HepG2 (cell line): Measurements from ENCODE around the gene NEIL1. TPM values are rescaled to one million over a fixed set of nuclear protein-coding genes. Genes with fewer than 3 reads are reported as not detected.

Source experiments
- BRD4 ChIP-seq: sonication (generic); formaldehyde crosslinking; IDR thresholded peaks from 2 replicates; pipeline ENCODE4 v1.4.0; 2020; ENCODE audit warnings: missing genetic modification reagents
- CAMTA2 ChIP-seq: sonication (generic); formaldehyde crosslinking; IDR thresholded peaks from 2 replicates; pipeline ENCODE4 v1.4.0; 2020; ENCODE audit warnings: mild to moderate bottlenecking, missing genetic modification reagents, borderline replicate concordance
- EHMT2 ChIP-seq: fragments of 200-600 bp; sonication (generic); IDR thresholded peaks from 2 replicates; pipeline ENCODE4 v1.7.0; 2017; ENCODE audit warnings: antibody characterized with exemption, low read depth, low read length, borderline replicate concordance
- FOXC1 ChIP-seq: sonication (generic); formaldehyde crosslinking; IDR thresholded peaks from 2 replicates; pipeline ENCODE4 v1.8.0; 2022; ENCODE audit warnings: mild to moderate bottlenecking, missing genetic modification reagents, borderline replicate concordance
- HDAC1 ChIP-seq: sonication (generic); formaldehyde crosslinking; IDR thresholded peaks from 2 replicates; pipeline ENCODE4 v1.5.1; 2020; ENCODE audit warnings: mild to moderate bottlenecking, missing genetic modification reagents
- KLF9 ChIP-seq: IDR thresholded peaks from 2 replicates; pipeline ENCODE4 v1.6.1; 2016; ENCODE audit warnings: low read depth
- NFIB ChIP-seq: sonication (generic); formaldehyde crosslinking; IDR thresholded peaks from 2 replicates; pipeline ENCODE4 v1.9.0; 2021; ENCODE audit warnings: missing genetic modification reagents, mild to moderate bottlenecking, borderline replicate concordance
- POGZ ChIP-seq: sonication (generic); formaldehyde crosslinking; IDR thresholded peaks from 2 replicates; pipeline ENCODE4 v1.4.0; 2020; ENCODE audit warnings: mild to moderate bottlenecking, missing genetic modification reagents
- SAFB2 ChIP-seq: sonication (generic); formaldehyde crosslinking; IDR thresholded peaks from 2 replicates; pipeline ENCODE4 v1.5.1; 2020; ENCODE audit warnings: missing genetic modification reagents, low read depth, mild to moderate bottlenecking, borderline replicate concordance
- SMC3 ChIP-seq: IDR thresholded peaks from 2 replicates; pipeline ENCODE4 v1.6.1; 2011; ENCODE audit warnings: low read length, improper control_type of control experiment
- SPEN ChIP-seq: sonication (generic); formaldehyde crosslinking; IDR thresholded peaks from 2 replicates; pipeline ENCODE4 v1.5.1; 2020; ENCODE audit warnings: low read depth, mild to moderate bottlenecking, missing genetic modification reagents
- TARDBP ChIP-seq: sonication (generic); formaldehyde crosslinking; IDR thresholded peaks from 2 replicates; pipeline ENCODE4 v1.8.0; 2022; ENCODE audit warnings: mild to moderate bottlenecking, missing genetic modification reagents
- ZFP1 ChIP-seq: IDR thresholded peaks from 2 replicates; pipeline ENCODE4 v1.6.1; 2016
- ZFX ChIP-seq: sonication (generic); formaldehyde crosslinking; IDR thresholded peaks from 2 replicates; pipeline ENCODE4 v1.4.0; 2020; ENCODE audit warnings: mild to moderate bottlenecking, low read depth, missing genetic modification reagents, moderate library complexity
- ZNF263 ChIP-seq: sonication (generic); formaldehyde crosslinking; IDR thresholded peaks from 2 replicates; pipeline ENCODE4 v1.4.0; 2020; ENCODE audit warnings: missing genetic modification reagents
- ZNF558 ChIP-seq: sonication (generic); formaldehyde crosslinking; IDR thresholded peaks from 2 replicates; pipeline ENCODE4 v1.9.0; 2022; ENCODE audit warnings: mild to moderate bottlenecking, missing genetic modification reagents, borderline replicate concordance
- ZNF605 ChIP-seq: sonication (generic); formaldehyde crosslinking; IDR thresholded peaks from 2 replicates; pipeline ENCODE4 v1.8.0; 2022; ENCODE audit warnings: mild to moderate bottlenecking, missing genetic modification reagents
- ZNF883 ChIP-seq: sonication (generic); formaldehyde crosslinking; IDR thresholded peaks from 2 replicates; pipeline ENCODE4 v1.5.1; 2020; ENCODE audit warnings: mild to moderate bottlenecking, missing genetic modification reagents; ENCODE audit errors: not compliant biosample characterization
- polyA plus RNA-seq, 8 experiments: library from polyadenylated mRNA; depleted of rRNA in 3 of 8; stranded (reverse) in 7 of 8; unstranded in 1 of 8; fragments of >200 nt; fragmentation: Illumina TruSeq in 4 of 8; extraction: Trizol in 4 of 8; gene quantifications; 2 replicates each; pipeline versions ENCODE4 v1.2.1 to v1.2.3, GENCODE V29; 2011 to 2016; ENCODE audit warnings: low read depth in 4 of 8, missing spikeins in 1 of 8, mixed read lengths in 1 of 8; ENCODE audit not compliant: insufficient read depth in 1 of 8
- total RNA-seq, 5 experiments: library from RNA; depleted of rRNA; stranded (reverse); fragments of >200 nt; fragmentation: Illumina TruSeq; extraction: Trizol; gene quantifications; 2 replicates each; pipeline ENCODE4 v1.2.3, GENCODE V29; 2016; ENCODE audit warnings: low read depth in 1 of 5
- TF ChIP-seq, protein P1 (sequence below): IDR thresholded peaks from 2 replicates; pipeline ENCODE4 v1.6.1; 2016; ENCODE audit warnings: low read depth
- TF ChIP-seq, protein P2 (sequence below): sonication (generic); formaldehyde crosslinking; IDR thresholded peaks from 2 replicates; pipeline ENCODE4 v1.8.1; 2022; ENCODE audit warnings: low read depth, mild to moderate bottlenecking, missing genetic modification reagents
- TF ChIP-seq, protein P3 (sequence below): sonication (generic); formaldehyde crosslinking; IDR thresholded peaks from 2 replicates; pipeline ENCODE4 v1.4.0; 2020; ENCODE audit warnings: missing genetic modification reagents, borderline replicate concordance
- TF ChIP-seq, protein P4 (sequence below): IDR thresholded peaks from 2 replicates; pipeline ENCODE4 v1.6.1; 2016; ENCODE audit warnings: low read depth, borderline replicate concordance

The NEIL1 gene
- total and polyA plus RNA-seq, 2 of the 13 experiments (the other 11 are each of a cell fraction or from before 2014, with no cell fraction given) = 10.4 to 15.5 TPM

DNA sequence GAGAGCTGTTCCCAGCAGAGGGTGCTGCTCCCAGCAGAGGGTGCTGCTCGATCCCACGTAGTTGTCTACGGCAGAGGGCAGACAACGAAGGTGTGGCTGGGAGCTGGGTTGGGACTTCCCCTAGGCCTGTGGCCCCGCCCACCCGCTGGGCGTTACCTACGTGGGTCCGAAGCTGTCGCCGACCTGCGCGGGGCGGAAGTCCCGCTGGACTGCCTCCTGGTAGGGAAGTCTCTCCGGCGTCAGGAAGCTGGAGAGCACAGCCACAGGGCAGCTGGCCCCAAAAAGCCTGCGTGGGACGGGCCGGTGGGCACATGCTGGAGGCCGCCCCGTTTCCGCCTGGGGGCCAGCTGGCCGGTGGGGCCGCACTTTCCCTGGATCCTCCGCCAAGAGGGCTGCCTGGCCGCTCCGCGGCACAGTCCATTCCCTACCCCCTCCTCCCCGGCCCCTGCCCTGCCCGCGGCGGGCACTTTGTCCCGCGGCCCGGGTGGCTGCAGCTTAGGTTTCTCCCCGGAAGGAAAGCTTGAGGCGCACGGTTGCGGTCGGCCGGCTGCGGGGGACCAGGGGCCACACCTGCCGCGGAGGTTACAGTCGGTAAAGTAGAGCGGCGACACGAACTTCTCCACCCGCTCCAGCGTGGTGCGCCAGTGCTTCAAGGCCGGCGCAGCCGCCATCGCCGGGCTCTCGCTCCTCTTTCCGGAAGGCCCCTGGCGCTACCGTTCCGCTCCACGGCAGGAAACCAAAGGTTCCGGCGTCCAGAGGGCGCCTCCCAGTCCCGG, 21.3 kb downstream of the NEIL1 start, which contains the start of gene MAN2C1 (continued):
- TF ChIP-seq ZNF558 (CRISPR knock-in tag) = 0 out of 2 replicates have a peak, but pooled peaks have one; percentile 43
- peak; percentile 47 for TF ChIP-seq ZNF883 (CRISPR knock-in tag)
- peak; percentile 43; the same call in 1 of the 2 replicates for TF ChIP-seq CAMTA2 (CRISPR knock-in tag)
- TF ChIP-seq, protein P1, sequence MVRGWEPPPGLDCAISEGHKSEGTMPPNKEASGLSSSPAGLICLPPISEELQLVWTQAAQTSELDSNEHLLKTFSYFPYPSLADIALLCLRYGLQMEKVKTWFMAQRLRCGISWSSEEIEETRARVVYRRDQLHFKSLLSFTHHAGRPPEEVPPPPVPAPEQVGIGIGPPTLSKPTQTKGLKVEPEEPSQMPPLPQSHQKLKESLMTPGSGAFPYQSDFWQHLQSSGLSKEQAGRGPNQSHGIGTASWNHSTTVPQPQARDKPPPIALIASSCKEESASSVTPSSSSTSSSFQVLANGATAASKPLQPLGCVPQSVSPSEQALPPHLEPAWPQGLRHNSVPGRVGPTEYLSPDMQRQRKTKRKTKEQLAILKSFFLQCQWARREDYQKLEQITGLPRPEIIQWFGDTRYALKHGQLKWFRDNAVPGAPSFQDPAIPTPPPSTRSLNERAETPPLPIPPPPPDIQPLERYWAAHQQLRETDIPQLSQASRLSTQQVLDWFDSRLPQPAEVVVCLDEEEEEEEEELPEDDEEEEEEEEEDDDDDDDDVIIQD (CRISPR knock-in tag) = peak; percentile 85
- peak; percentile 52; the same call in 1 of the 2 replicates for TF ChIP-seq ZNF605 (CRISPR knock-in tag)
- TF ChIP-seq BRD4 (CRISPR knock-in tag) = peak; percentile 72; the same call in 1 of the 2 replicates
- TF ChIP-seq, protein P2, sequence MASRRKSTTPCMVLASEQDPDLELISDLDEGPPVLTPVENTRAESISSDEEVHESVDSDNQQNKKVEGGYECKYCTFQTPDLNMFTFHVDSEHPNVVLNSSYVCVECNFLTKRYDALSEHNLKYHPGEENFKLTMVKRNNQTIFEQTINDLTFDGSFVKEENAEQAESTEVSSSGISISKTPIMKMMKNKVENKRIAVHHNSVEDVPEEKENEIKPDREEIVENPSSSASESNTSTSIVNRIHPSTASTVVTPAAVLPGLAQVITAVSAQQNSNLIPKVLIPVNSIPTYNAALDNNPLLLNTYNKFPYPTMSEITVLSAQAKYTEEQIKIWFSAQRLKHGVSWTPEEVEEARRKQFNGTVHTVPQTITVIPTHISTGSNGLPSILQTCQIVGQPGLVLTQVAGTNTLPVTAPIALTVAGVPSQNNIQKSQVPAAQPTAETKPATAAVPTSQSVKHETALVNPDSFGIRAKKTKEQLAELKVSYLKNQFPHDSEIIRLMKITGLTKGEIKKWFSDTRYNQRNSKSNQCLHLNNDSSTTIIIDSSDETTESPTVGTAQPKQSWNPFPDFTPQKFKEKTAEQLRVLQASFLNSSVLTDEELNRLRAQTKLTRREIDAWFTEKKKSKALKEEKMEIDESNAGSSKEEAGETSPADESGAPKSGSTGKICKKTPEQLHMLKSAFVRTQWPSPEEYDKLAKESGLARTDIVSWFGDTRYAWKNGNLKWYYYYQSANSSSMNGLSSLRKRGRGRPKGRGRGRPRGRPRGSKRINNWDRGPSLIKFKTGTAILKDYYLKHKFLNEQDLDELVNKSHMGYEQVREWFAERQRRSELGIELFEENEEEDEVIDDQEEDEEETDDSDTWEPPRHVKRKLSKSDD (CRISPR knock-in tag) = no peak; the same call in none of the 2 replicates
- TF ChIP-seq POGZ = peak; percentile 53; the same call in 1 of the 2 replicates
- TF ChIP-seq ZNF263 (CRISPR knock-in tag) = 0 out of 2 replicates have a peak, but pooled peaks have one; percentile 44
- peak; percentile 97 for TF ChIP-seq FOXC1 (CRISPR knock-in tag)
- peak; percentile 88 for TF ChIP-seq ZFX (CRISPR knock-in tag)
- peak; percentile 86 for TF ChIP-seq TARDBP (CRISPR knock-in tag)
- TF ChIP-seq EHMT2 = no peak
- TF ChIP-seq SAFB2 (CRISPR knock-in tag) = peak; percentile 77
- peak; percentile 75 for TF ChIP-seq ZFP1 (CRISPR knock-in tag)
- TF ChIP-seq HDAC1 (CRISPR knock-in tag) = peak; percentile 73
- TF ChIP-seq, protein P3, sequence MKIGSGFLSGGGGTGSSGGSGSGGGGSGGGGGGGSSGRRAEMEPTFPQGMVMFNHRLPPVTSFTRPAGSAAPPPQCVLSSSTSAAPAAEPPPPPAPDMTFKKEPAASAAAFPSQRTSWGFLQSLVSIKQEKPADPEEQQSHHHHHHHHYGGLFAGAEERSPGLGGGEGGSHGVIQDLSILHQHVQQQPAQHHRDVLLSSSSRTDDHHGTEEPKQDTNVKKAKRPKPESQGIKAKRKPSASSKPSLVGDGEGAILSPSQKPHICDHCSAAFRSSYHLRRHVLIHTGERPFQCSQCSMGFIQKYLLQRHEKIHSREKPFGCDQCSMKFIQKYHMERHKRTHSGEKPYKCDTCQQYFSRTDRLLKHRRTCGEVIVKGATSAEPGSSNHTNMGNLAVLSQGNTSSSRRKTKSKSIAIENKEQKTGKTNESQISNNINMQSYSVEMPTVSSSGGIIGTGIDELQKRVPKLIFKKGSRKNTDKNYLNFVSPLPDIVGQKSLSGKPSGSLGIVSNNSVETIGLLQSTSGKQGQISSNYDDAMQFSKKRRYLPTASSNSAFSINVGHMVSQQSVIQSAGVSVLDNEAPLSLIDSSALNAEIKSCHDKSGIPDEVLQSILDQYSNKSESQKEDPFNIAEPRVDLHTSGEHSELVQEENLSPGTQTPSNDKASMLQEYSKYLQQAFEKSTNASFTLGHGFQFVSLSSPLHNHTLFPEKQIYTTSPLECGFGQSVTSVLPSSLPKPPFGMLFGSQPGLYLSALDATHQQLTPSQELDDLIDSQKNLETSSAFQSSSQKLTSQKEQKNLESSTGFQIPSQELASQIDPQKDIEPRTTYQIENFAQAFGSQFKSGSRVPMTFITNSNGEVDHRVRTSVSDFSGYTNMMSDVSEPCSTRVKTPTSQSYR (CRISPR knock-in tag) = peak; percentile 42; the same call in 1 of the 2 replicates
- no peak; the same call in 1 of the 2 replicates for TF ChIP-seq KLF9 (CRISPR knock-in tag)
- no peak for TF ChIP-seq NFIB (CRISPR knock-in tag)
- TF ChIP-seq SPEN = peak; percentile 87
- TF ChIP-seq, protein P4, sequence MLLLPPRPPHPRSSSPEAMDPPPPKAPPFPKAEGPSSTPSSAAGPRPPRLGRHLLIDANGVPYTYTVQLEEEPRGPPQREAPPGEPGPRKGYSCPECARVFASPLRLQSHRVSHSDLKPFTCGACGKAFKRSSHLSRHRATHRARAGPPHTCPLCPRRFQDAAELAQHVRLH (CRISPR knock-in tag) = peak; percentile 75; the same call in 1 of the 2 replicates
- peak; percentile 53 for TF ChIP-seq SMC3
